ENCODE results near the gene CEP55.
"Not testable (repeated sequence)": the region's sequence is repeated elsewhere in the genome, so short reads cannot be mapped to it uniquely, and the experiment has no call there.

The CEP55 gene

DNA sequence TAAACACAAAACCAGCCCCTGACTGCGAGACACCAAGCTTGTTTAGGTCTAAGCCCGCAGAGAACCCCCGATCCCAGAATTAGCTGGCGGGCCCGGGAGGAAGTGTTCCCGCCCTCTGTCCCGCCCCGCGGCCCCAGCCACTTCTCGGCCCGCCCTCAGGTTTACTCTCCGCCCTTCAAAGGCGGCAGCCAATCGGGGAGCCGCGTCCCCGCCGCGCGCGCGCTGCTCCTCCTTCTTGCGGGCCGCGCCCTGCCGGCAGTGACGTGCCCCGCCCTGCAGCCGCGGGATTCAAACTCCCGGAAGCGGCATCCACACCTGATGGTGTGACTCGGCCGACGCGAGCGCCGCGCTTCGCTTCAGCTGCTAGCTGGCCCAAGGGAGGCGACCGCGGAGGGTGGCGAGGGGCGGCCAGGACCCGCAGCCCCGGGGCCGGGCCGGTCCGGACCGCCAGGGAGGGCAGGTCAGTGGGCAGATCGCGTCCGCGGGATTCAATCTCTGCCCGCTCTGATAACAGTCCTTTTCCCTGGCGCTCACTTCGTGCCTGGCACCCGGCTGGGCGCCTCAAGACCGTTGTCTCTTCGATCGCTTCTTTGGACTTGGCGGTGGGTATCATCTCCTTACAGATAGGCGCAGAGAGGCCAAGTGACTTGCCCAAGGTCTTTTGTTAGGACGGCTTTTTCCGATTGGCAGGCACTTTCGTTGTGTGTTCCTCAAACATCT, at the start of gene CEP55:
TSS of gene CEP55 (plus strand) at position 291 of the 720 bp plus-strand sequence. CDS start 3,440 bp downstream, outside the sequence.
- DNase-seq = peak; percentile 81

DNA sequence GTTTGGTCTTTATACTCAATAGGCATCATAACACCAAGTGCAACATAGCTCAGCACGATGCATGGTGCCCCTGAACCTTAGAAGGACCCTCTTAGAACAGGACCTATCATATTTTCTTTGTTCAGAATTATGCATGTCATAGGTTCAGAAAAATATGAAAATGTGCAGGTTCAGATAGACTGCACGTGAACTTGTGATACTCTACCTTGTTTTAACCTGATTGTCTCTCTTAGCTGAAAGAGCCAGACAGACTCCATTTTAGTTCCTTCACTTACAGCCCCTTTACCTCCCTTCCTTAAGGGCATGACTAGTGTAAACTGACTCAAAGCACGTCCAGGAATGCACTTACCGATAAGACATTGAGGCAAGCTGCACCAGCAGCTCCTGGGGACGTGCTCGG, 49.4 kb upstream of the CEP55 start:
- DNase-seq = no peak

DNA sequence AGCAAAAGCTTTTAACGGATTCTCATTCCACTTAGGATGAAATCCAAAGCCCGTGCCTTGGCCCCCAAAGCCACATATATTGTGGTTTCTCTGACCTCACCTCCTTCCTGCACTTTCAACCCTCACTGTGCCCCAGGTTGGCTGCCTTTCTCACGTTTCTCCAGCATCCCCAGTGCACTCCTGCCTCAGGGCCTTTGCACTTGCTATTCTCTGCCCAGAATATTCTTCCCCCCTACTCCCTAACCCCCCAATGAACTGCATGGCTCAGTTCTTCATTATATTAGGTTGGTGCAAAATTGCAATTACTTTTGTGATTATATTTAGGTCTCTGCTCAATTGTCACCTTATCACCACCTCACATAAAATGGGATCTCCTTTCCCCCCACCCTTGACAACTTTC, 48.4 kb upstream of the CEP55 start:
- DNase-seq = no peak

DNA sequence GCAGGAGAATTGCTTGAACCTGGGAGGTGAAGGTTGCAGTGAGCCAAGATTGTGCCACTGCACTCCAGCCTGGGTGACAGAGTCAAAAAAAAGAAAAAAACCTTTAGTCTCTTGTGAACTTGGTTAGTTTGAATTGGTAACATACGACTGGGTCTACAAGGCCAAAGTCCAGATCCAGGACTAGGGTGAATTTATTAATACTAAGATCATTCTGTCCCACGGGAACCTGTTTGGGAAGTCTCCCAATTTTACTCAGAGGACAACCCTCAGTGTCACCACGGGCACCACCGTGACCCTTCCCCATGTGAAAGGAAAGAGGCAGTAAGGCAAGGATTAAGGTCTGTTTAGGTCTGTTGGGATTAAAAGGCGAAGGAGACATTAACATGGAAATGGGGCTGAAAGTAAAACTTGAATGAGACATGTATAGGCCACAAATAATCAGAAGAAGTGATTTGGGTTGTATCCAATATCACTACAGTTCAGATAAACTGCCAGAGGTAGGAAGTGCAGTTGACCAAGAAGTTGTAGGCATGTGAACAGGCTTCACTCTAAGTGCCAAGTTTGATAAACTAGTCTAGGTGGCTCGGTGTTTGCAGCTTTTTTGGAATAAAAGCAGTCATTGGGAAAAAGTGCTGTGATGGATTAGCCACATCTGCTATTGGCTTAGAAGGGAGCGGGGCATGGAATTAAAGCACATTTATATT, 45.0 kb upstream of the CEP55 start:
- DNase-seq = no peak

DNA sequence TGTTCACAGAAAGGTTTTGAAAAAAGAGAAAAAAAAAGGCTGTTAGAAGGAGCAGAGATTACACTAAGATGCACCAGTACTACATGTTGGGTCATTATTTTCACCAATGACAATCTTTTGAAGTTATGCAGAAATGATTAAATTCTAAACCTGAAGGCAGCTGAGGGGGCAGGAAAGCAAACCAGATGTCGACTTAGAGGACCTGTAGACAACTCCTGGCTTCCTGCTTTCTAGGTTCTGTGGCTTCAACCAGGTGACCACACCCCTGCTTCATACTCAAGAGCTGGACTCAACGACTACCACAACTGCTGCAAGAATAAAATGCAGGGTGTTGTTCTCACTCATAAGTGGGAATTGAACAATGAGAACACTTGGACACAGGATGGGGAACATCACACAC, 44.3 kb upstream of the CEP55 start:
- DNase-seq = no peak

DNA sequence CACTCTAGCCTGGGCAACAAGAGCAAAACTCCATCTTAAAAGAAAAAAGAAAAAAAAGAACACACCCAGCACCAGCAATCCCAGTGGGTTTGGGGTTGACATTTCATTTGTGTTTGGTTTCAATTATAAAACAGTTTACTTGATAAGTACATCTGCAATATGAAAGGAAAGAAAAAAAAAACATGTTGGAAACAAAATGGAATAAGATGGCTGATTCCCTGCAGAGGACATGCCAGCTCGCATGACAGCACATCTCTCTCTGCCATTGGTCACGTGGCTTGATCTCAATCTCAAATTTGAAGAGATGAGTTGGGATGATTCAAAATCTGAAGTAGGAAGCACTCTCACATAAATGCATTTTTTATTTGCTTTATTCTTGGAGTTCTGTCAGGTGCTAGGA, 42.3 kb upstream of the CEP55 start:
- DNase-seq = no peak

DNA sequence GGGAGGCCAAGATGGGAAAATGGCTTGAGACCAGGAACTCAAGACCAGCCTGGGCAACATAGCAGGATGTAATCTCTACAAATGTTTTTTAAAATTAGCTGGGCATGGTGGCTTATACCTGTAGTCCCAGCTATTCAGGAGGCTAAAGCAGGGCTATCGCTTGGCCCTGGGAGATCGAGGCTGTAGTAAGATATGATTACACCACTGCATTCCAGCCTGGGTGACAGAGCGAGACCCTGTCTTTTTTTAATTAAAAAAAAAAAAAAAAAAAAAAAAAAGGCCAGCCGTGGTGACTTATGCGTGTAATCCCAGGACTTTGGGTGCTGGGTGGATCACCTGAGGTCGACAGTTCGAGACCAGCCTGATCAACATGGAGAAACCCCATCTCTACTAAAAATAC, 41.7 kb upstream of the CEP55 start:
- DNase-seq = no peak

DNA sequence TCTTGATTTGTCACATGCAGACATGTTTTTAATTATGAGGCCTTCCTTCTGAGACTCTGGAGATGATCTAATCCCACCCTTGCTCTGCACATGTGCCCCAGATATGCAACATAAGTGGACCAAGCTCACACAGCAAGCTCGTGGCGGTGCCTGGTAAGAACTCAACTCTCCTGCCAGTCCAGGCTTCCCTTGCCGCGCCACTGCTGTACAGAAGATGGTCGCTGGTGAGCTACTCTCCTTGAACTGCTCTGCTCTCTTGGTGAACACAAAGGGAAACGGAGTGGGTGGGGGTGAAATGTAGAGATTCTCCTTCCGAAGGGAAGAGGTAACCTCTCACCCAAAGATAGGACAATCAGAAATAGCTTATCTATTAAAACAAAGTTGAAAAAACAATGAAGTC, 39.9 kb upstream of the CEP55 start:
- no peak for DNase-seq

DNA sequence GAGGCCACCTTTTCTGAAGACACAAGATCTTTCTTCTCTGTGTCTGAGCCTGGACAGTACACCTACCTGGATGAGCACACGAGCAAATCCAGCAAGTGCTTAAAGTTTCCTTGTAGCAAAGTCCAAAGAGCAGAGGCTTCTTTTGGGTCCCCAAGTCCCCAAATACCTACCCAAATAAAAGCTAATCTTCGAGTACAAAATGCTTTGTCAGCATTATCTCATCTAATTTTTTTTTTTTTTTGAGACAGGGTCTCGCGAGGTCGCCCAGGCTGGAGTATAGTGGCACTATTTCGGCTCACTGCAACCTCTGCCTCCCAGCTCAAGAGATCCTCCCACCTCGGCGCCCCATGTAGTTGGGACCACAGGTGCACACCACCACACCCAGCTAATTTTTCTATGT, 38.9 kb upstream of the CEP55 start:
- DNase-seq = no peak

DNA sequence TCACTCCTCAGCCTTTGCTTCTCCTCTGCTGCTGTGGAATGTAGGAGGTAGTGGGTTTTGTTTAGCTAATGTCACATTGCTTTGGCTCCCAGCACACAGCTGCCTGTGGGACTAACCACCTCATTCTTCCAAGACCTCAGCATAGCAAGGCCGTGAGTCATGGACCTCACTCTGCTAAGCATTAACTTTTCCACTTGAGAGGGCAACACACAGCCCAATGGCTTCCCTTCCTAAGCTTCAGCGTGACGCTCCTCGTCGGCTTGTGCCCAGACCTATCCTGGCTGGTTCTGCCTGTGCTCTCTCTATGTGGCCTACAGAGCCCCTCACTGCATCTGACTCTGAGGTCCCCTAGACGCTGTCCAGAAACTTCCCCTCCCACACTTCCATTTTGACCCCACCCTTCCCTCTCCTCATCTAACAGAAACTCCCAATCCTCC, 37.6 kb upstream of the CEP55 start:
- no peak for DNase-seq

DNA sequence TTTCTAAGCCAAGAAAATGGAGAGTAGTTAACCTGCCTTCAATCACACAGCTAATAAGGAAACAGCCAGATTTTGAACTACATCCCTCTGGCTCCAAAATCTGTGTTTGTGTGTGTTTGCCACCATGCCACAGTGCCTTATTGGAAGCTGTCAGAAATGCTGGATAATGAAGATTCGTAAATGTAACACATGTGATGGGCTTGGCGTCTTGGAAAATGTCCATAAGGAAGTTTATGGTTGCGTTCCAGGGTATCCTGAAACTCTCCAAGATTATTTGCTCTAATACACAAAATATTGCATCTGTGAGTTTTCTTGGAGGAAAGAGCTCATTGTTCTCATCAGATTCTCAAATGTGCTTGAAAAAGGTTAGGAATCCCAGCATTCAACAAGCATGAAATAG, 36.9 kb upstream of the CEP55 start:
- DNase-seq = no peak

DNA sequence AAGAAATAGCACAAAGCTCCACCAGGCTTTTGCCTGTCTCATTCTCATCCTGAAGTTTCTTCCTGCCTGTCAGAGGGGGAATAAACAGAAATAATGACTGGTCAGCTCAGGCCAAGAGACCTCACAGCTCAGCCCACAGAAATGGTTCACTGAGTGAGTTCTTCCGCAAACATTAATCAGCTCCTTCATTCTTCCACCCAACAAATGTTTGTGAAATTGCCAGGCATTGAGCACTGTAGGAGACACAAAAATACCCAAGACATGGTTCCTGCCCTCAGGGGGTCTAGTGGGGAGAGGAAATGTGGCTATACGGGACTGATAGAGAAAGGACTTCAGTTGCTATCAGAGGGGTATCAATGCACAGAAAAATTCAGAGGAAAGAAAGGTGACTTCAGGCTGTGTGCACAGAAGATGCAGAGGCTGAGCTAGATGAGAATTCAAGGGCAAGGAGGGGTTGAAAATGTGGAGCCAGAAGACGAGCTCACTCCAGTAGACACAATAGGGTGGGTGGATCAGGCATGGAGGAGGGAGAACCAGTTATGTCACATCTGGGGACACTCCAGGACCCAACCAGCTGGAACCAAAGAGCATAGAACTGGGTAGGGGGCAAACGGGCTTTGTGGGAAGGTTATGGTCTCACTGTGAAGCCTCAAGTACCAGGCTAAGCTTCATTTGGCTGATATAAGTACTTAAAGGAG, 35.2 kb upstream of the CEP55 start:
- DNase-seq = no peak

DNA sequence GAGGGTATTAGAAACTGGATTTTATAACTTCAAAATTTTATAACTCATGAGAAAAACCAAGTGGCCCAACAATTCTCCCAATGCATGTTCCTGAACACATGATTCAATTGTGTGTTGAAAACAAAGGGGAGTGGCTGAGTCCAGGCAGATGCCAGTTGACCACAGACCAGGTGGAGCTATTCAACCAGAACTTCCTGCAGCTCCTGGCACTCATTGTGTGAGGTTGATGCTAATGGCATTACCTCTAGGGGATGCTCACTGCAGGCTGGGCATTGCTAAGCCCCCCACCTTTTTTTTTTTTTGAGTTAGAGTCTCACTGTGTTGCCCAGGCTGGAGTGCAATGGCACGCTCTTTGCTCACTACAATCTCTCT, 34.6 kb upstream of the CEP55 start:
- DNase-seq = peak; percentile 18

DNA sequence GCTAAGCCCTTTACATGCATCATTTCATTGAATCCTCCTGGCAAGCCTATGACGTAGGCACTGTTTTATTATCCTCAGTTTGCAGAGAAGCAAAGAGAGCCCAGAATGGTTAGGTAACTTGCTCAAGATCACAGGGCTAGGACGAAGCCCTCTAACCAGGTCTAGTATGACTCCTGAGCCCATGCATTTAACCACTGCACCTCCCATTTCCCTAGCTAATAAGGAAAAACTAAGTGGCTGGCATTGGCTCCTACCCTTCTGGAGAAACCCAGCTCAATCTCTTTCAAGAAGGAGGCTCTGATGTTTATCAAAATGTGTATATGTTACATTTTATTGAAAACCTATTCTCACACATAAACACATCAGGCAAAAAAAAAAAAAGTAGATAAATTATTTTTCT, 34.0 kb upstream of the CEP55 start:
- DNase-seq = no peak

DNA sequence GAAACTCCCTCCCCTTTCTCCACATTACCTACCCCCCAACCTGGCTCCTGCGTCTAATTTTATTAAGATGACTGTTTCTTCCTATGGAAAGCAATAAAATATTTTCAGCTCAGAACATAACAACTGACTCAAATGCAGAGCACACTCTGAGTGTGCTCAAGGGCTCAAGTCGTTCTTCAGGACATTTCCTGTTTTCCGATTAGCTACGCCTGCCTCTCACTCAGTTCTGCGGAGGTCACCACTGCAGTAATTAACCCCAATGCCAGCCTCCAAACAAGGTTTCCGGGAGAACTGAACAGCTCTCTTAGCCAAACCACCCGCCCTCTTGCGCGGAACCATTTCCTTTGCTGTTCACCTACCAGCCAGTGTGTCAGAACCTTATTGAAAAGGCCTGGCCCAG, 33.5 kb upstream of the CEP55 start:
- DNase-seq = no peak

DNA sequence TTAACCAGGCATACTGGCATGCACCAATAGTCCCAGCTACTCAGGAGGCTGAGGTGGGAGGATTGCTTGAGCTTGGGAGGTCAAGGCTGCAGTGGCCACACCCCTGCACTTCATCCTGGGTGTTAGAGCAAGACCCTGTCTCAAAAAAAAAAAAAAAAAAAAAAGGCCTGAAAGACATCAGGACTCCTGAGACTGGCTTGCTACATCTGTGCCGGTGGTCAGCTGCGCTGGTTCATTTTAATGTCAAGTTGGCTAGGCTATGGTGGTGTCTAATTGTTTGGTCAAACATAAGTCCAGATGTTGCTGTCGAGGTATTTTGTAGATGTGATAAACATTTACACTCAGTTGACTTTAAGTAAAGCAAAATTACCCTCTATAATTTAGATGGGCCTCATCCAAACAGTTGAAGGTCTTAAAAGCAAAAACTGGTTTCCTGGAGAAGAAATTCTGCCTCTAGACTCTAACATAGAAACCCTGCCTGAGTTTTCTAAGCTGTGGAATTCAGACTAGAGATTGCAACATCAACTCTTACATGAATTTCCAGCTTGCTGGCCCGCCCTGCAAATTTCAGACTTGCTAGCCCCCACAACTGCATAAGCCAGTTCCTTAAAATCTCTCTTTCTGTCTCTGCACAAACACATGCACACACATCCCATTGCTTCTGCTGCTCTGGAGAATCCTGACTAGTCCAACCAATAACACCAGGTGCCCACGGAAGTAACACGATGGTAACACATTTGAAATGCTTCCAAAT, 32.5 kb upstream of the CEP55 start:
- no peak for DNase-seq

DNA sequence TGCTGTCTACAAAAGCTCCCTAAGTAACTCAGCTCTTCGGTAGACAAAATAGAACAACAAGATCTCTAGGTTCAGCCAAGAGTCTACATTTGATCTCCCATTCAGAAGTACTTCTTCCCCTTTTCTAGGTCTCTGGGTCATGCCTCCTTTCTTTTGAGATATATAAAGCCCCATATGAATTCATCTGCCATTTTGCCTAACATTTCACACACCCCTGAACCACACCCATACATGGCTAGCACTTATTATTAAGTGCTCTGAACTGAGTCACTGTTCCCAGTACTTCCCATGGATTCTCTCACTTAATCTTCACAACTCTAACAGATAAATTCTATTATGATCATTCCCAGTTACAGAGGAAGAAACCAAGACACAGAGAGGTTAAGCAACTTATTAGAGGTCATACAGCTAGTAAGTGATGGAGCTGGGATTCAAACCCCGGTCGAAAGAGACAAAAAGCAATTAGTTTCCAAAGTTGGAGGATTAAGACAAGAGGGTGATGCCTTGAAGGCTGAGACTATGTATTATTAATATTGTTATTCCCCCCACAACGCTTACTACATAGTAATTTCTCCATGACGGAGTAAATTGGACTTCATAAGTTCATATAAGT, 31.5 kb upstream of the CEP55 start:
- DNase-seq = no peak

DNA sequence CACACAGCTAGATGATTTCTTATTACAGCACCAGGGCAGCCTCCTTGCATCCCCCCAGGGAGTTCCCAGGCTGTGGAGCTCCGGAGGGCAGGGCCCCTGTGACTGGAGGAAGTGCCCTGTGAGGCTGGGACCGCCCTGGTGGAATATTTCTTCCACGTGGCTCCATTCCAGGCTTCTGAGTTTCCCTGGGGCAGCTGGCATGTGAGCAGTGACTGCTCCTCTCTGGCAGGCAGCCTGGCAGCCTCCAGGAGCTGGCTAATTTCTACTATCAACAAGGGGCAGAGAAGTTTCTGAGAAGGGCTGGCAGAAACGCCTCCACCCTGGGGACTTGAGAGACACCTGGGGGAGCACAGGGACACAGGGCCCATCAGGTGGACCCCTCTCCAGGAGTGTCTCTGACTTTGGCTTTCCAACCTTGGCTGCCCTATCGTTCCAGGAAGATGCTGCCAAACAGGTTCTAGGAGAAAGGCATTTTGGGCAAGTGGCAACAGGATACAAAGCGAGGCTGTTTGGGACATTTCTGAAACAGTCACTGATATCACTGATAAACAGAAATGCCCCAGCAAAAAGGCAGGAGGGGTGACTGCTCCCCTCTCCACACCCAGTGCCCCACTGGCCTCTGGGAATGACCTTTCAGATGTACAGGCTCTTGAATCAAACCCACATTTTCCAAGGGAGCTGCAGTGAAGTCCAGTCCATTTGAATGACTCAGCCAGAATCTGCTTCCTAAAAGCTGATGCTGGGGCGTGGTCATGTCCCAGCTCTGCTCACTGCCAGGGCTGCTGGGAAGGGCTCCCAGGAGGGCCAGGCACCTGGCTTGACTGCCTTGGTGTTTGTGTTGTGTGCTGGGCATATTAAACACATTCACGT, 30.4 kb upstream of the CEP55 start:
- peak; percentile 25 for DNase-seq

DNA sequence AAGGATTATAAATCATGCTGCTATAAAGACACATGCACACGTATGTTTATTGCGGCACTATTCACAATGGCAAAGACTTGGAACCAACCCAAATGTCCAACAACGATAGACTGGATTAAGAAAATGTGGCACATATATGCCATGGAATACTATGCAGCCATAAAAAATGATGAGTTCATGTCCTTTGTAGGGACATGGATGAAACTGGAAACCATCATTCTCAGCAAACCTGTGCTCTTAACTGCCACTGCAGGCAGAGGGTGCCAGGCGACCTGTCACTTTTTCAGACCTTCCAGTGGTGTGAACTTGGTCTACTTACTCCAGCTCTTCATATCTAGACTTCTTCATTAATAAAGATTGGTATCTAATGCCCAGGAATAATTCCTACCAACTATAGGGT, 28.8 kb upstream of the CEP55 start:
- not testable (repeated sequence) for DNase-seq

DNA sequence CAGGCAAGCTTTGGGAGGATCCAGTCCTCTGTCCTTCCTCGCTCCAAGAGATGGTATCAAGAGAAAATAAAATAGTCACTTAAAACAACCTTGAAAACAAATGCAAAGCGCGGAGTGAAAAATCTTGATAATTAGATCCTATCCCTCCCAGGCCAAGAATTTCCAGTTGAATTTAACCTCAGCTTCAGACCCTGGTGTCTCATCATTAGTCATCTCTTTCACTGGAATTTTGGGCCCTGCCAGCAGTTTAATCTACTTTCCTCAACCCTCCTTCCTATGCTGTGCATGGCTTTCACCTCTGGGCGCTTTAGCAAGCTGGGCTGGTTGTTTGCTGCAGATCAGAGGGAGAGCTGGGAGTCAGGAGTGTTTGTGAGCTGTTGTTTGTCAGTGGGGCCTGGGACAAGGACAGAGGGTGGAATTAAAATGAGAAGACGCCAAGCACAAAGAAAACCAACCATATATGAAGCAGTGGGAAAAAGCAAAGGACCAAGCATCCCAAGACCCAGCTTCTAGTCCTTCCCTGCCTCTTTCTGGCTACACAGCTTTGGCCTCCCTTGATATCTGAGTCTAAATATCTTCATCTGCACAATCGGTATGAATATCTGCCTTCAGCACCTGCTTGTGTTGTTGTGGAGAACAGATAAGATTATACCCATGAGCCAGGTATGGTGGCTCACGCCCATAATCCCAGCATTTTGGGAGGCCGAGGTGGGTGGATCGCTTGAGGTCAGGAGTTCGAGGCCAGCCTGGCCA, 27.8 kb upstream of the CEP55 start:
- no peak for DNase-seq

DNA sequence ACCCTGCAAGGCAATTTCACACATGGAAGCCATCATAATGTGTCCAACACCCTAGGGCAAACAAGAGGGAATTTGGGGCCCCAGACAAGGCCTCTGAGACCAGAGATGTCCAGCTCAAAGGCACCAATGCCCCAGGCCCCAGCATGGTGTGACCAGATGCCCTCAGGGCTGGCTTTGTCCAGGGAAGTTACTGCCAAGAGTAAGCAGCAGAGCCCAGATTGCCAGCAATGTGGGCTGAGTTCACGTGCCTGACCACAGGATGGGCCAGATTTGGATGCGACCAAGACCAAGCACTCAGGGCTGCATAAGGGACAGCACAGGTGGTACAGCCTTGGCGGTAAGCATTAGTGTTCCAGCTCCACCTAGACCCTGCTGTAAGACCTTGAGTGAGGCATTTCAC, 27.0 kb upstream of the CEP55 start:
- no peak for DNase-seq

Measured in NCI-H1105 treated with DMSO at 0.1 percent for 48 hours (cell line).